Neural crest cell (in vitro differentiated cells): Measurements from ENCODE around the gene SLIT2. TPM values are rescaled to one million over a fixed set of nuclear protein-coding genes. Genes with fewer than 3 reads are reported as not detected.

ENCODE experiments used
- DNase-seq: peaks from one replicate; pipeline ENCODE4 v3.0.0; 2021; ENCODE audit warnings: low read depth, mixed read lengths, low spot score
- H3K27ac Mint-ChIP-seq: one replicate; pipeline ENCODE4 v1.8.0; 2021; ENCODE audit warnings: mild to moderate bottlenecking, mixed read lengths; ENCODE audit not compliant: unreplicated experiment
- H3K27me3 Mint-ChIP-seq: 2 replicates; pipeline ENCODE4 v1.8.0; 2021; ENCODE audit warnings: low read depth, mild to moderate bottlenecking, mixed read lengths
- H3K36me3 Mint-ChIP-seq: 2 replicates; pipeline ENCODE4 v1.8.0; 2021; ENCODE audit warnings: low read depth, mild to moderate bottlenecking, mixed read lengths
- H3K4me1 Mint-ChIP-seq: 2 replicates; pipeline ENCODE4 v1.8.0; 2021; ENCODE audit warnings: mixed read lengths
- H3K4me3 Mint-ChIP-seq: one replicate; pipeline ENCODE4 v1.8.0; 2021; ENCODE audit warnings: mild to moderate bottlenecking, mixed read lengths
- H3K9me3 Mint-ChIP-seq: 2 replicates; pipeline ENCODE4 v1.8.0; 2021; ENCODE audit warnings: mixed read lengths
- total RNA-seq: library from RNA; stranded (reverse); gene quantifications from 2 replicates; pipeline ENCODE4 v1.2.1, GENCODE V29; 2021
- TF ChIP-seq, protein P1 (sequence below): fragments of 200-600 bp; sonication (generic); conservative IDR thresholded peaks from 2 replicates; pipeline ENCODE4 v1.5.0; 2021; ENCODE audit warnings: antibody characterized with exemption, mild to moderate bottlenecking

The SLIT2 gene
- total RNA-seq, 1 donor from 2014 or later, result 22.1 TPM

GRCh38 chr4:20288846-20289512 lies 37.3 kb downstream of the SLIT2 start:
- no peak overlapping the region for H3K4me3 Mint-ChIP-seq
- no peak for DNase-seq
- no peaks in the 10 kb centered on the region for H3K9me3 Mint-ChIP-seq
- peaks cover 4% of the 10 kb centered on the region for H3K4me1 Mint-ChIP-seq
- no peaks in the 10 kb centered on the region for H3K36me3 Mint-ChIP-seq
- no peak overlapping the region for H3K27ac Mint-ChIP-seq
- TF ChIP-seq, protein P1, sequence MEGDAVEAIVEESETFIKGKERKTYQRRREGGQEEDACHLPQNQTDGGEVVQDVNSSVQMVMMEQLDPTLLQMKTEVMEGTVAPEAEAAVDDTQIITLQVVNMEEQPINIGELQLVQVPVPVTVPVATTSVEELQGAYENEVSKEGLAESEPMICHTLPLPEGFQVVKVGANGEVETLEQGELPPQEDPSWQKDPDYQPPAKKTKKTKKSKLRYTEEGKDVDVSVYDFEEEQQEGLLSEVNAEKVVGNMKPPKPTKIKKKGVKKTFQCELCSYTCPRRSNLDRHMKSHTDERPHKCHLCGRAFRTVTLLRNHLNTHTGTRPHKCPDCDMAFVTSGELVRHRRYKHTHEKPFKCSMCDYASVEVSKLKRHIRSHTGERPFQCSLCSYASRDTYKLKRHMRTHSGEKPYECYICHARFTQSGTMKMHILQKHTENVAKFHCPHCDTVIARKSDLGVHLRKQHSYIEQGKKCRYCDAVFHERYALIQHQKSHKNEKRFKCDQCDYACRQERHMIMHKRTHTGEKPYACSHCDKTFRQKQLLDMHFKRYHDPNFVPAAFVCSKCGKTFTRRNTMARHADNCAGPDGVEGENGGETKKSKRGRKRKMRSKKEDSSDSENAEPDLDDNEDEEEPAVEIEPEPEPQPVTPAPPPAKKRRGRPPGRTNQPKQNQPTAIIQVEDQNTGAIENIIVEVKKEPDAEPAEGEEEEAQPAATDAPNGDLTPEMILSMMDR, result no peak
- H3K27me3 Mint-ChIP-seq, result no peaks in the 10 kb centered on the region

- no peak for DNase-seq
- TF ChIP-seq, protein P1, result no peak
- Mint-ChIP-seq H3K27me3 (no peaks in the 10 kb centered on the region), H3K36me3 (no peaks in the 10 kb centered on the region), H3K27ac (no peak overlapping the region), H3K4me1 (no peaks in the 10 kb centered on the region), H3K9me3 (no peaks in the 10 kb centered on the region), H3K4me3 (no peak overlapping the region)
These were observed 38.1 kb downstream of the SLIT2 start for GRCh38 chr4:20289782-20290181.

GRCh38 chr4:20292739-20293138 lies 41.0 kb downstream of the SLIT2 start:
- TF ChIP-seq, protein P1, result no peak
- Mint-ChIP-seq H3K27me3 (no peaks in the 10 kb centered on the region), H3K36me3 (no peaks in the 10 kb centered on the region), H3K9me3 (no peaks in the 10 kb centered on the region), H3K27ac (no peak overlapping the region), H3K4me3 (no peak overlapping the region), H3K4me1 (peaks cover 6% of the 10 kb centered on the region)
- no peak for DNase-seq

DNA sequence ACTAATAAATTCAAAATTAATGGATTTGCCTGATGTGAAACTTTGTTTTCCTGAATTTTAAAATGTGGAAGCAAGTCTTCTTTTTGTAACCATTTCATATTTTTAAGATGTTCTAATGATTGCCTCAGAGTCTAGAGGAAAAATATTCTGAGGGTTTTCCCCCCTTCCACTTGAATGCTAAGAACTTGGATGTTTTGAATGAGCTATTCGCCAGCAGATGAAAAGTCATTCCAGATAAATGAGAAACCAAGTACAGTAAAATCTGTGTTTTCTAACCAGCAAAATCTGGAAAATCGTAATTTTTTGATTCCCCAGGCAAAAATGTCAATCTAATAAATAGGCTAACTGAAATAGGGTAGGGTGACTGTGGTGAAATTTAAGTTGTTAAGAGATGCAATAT lies 45.6 kb downstream of the SLIT2 start:
- TF ChIP-seq, protein P1, result no peak
- Mint-ChIP-seq H3K4me3 (no peak overlapping the region), H3K27ac (no peak overlapping the region), H3K27me3 (no peaks in the 10 kb centered on the region), H3K4me1 (peaks cover 6% of the 10 kb centered on the region), H3K36me3 (no peaks in the 10 kb centered on the region), H3K9me3 (no peaks in the 10 kb centered on the region)
- DNase-seq, result no peak

- H3K4me1 Mint-ChIP-seq, result peaks cover 6% of the 10 kb centered on the region
- H3K27ac Mint-ChIP-seq, result no peak overlapping the region
- no peak overlapping the region for H3K4me3 Mint-ChIP-seq
- H3K9me3 Mint-ChIP-seq, result no peaks in the 10 kb centered on the region
- no peaks in the 10 kb centered on the region for H3K36me3 Mint-ChIP-seq
- H3K27me3 Mint-ChIP-seq, result no peaks in the 10 kb centered on the region
- TF ChIP-seq, protein P1, result no peak
- DNase-seq, result no peak
These were observed 46.1 kb downstream of the SLIT2 start for GRCh38 chr4:20297783-20298182.
